CD4-positive, alpha-beta T cell treated with Interferon gamma for 1 hour (primary cell): ENCODE results near the gene ANKS1A.

Experiments used
- DNase-seq: peaks from one replicate; pipeline ENCODE4 v3.0.0-alpha.2; 2020

ANKS1A gene

DNA sequence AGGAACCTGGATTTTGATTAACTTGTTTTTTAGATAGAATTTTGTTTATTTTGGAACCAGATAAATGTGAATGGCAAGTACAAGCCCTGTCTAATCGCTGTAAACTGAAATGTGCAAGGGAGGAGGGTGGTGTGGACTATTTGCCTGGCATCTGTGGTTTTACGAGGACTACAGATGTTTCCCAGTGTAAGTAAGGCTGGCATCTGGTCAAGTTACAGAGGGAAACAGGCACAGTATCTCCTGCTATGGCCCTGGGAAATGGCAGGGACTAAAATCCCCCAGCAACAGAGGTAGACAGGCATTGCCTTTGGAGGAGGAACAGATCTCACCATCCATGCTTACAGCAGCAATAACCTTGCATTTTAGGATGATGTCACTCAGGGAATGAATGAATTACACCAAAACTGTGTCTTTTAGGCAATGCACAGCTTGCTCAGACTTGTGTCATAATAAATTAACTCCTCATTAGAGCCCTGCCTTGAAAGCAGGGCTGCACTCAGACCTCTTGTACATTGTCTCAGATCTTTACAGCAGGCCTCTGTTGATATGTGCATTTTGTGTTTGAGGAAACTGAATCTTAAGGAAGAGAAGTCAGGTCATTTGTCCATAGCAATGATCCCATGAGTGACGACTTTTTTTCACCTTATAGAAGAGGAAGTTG lies 155.8 kb downstream of the ANKS1A start:
- no peak for DNase-seq

DNA sequence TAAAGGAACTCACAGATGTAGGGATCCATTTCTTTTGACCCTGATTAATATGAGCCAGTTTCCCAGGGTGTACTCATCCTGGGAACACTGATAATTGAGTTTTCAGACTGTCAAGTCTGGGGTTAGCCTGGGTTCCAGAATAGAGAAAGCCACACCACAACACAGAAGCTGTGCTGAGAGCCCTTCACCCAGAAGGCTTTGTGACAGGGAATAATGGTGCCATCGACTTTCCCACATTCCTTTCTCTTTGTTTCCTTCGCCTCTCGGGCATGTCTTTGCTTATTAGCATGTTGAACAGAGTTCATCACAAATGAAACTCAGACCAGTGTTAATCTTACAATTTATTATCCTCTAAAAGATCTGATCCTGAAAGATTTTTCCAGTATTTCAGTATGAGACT lies 157.0 kb downstream of the ANKS1A start:
- DNase-seq = no peak

DNA sequence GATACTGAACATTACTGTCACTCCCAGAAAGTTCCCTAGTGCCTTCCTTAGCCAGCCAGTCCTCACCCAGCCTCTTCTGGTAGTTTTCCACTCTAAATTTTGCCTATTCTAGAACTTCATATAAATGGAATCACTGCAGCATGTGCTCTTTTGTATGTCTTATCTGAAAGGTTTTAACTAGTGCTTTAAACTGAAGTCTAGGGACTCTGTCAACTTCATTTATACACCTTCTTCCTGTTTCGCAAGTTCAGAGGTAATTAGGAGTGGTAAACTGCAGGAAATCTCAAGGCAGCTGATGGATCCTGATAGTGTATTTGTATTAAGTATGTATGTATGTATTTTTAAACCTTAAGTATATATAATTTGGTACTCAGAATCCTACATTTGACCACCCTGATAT lies 157.8 kb downstream of the ANKS1A start:
- DNase-seq = no peak

DNA sequence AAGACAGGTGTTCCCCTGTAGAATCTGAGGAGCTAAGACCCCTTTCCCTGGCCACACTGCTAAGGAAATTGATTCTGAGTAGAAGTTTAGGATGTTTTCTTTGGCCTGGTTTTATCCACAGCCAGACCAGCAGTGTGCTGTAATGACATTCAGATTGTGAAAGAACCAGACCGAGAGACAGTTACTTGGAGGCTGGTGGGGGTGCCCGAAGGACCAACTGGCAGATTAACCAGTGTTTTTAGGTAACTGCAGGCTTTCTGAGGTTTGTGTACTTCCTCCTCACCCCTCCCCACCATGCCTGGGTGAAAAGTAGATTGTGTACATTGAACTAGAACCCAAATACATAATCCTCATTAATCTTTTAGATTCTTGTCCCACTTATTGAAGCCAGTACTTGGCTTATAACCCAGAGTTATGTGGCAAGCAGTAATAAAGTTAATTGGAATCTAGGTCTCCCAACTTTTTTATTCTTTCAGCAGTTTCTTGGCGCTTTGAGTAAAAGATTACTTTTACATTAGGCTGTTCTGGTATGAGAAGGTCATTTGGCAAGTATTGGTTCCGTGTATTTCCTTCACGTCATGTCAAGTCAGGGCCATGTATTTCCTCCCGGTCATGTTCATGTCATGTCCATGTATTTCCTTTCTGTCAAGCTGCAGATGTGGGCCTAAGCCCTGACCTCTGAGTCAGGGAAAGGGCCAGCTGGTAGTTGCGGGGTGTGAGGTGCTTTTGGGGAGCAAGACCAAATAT lies 158.4 kb downstream of the ANKS1A start:
- no peak for DNase-seq

DNA sequence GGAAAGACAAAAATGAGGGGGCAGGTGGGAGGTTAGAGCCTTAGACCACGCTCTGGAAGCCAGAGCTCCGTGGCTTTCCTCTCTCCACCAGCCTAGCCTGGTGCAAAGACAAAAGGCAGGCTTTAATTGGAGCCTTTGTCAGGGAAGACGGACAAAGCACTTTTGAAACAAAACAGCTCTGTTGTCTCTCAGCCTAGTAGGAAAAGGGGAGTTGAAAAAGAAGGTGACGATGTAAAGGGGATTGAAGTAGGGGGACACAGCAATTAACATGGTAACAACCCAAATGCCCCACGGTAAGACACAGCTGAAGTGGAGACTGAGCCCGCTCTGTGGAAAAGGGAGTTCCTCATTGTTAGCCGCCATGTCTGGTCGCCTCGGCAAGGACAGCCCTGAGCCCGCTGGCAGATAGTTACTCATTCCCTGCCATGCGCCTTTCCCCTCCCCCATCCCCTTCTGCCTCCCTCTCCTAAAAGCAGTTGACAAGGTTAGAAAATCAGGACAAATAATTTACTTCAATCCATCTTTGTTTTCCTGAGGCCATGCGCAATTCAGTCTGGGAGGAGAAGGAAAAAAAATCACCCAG lies 159.1 kb downstream of the ANKS1A start:
- peak; percentile 22 for DNase-seq

DNA sequence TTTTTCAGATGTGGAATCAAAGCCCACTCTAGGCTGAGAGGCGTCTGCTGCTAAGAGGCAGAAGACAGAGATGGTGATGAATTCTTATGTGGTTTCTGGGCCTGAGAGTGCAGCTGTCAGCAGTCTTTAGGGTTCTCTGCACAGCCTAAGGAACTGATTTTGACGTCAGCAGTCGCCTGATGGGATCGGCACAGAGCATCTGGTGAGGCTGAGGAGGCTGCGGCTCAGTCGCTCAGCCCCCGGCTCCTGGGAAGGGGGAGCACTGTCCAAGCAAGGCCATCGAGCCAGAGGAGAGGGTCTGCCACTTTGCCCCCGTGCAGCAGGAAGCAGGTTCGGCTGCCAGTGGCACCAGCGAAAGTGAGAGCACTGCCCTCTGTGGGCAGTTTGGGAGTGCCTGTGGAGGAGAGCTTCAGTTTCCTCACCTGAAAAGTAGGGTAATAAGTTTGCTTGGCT lies 159.6 kb downstream of the ANKS1A start:
- peak; percentile 22 for DNase-seq

DNA sequence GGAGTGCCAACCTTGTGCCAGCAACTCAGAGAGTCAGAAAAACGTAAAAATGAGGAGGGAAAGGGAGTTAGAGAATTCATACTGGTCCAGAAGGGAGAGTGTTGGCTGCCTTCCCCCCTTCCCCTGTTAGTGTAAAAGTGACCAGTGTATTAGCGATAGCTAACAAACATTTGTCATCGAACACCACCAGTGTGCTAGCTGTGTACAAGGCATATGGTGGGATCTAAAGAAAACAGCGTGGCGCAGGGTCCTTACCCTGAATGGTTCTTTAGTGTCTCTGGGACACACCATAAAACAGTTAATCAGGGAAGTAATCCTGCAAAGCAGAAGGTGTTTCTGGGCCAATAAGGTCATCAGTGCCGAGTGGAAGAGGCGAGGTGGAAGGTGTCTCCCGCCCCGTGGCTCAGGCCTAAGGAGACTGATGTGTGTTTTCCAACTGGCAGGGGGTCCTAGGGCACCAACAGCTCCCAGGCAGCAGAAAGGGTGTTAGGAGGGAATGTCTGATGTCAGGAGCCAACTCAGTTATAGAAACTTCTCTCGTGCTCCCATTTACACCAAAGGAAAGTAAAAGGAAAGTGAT lies 160.2 kb downstream of the ANKS1A start:
- DNase-seq = no peak

DNA sequence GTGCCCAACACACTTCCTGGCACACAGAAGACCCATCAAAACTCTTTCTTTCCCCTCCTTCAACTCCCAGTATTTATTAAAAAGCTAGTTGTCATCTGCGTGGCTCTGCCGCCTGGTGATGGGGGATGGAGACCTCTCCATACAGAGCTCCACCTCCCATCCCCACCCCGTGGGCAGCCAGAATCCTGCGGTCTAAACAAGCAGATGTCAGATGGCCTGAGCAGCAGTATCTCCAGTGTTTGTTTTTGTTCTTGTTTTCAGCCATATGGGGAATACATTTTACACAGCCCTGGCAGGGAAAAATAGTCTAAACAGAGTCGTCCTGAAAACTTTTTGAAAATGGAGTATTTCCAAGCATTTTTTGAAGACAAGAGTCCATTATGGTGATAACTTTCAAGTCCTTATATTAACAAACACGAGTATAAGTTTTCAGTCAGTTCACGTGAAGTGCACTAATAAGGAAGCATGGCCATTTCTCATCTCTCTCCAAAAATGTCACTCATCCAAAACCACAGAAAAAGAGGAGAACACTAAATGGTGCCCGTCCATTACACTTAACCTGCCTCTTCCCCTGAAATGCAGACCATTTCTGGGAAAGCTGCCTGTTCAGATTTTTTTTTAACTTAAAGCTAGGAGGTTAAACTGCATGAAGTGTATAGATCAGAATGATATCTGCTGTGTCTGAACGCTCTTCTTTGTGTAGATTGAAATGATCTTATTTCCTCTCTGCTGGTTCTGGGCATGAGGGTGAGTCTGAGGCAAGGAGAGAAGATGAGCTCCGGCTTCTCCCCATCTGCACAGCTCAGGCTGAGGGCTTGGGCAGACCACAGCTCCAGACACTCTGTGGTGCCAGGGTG lies 161.1 kb downstream of the ANKS1A start:
- DNase-seq = no peak

DNA sequence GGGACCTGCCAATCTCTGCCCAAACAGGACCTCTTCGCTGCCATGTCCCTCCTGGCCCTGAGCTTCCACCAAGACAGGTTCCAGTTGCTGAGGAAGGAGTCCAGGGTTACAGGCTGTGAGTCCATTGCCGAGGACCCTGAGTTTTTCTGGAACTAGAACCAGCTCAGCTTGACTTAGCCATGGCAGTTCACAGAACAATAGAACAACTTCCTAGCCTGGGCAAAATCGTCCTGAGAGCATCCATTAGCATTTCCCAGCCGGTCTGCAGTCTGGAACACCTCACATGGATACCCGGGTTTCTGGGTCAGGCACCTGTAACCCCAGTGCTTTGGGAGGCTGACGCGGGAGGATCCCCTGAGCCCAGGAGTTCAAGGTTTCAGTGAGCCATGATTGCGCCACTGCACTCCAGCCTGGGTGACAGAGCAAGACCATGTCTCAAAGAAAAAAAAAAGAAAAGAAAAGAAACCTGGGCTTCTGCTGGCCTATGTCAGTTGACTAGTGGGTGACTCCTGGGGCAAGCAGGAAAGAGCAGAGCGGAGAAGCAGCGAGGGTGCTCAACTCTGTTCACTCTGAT lies 161.8 kb downstream of the ANKS1A start:
- DNase-seq = no peak

DNA sequence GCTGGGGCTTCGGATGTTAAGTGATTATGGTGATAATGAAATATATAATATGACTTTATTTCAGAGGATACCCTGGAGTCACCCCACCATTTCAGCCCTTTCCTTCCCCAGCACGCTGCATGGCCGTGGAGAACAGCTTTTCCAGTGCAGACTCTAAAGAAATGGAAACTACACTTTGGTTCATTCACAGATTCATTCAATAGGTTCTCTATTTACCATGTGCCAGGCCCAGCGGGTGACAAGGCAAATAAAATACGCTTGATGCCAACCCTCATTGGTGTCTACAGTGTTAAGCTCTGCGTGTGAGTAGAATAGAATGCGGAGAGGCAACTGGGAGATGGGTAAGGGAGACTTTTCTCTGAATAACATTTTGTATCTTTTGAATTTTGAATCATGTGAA lies 162.3 kb downstream of the ANKS1A start:
- no peak for DNase-seq

DNA sequence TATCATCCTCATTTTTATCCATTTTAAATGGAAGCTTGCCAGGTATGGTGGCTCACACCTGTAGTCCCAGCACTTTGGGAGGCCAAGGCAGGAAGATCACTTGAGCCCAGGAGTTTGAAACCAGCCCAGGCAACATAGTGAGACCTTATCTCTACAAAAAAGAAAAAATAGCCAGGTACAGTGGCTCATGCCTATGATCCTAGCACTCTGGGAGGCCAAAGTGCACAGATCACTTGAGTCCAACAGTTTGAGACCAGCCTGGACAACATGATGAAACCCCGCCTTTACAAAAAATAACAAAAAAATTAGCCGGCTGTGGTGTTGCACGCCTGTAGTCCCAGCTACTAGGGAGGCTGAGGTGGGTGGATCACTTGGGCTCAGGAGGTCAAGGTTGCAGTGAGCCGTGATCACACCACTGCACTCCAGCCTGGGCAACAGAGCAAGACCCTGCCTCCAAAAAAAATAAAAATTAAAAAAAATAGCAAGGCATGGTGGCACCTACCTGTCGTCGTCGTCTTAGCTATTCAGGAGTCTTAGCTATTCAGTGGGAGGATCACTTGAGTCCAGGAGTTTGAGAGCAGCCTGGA lies 163.0 kb downstream of the ANKS1A start:
- DNase-seq = no peak

DNA sequence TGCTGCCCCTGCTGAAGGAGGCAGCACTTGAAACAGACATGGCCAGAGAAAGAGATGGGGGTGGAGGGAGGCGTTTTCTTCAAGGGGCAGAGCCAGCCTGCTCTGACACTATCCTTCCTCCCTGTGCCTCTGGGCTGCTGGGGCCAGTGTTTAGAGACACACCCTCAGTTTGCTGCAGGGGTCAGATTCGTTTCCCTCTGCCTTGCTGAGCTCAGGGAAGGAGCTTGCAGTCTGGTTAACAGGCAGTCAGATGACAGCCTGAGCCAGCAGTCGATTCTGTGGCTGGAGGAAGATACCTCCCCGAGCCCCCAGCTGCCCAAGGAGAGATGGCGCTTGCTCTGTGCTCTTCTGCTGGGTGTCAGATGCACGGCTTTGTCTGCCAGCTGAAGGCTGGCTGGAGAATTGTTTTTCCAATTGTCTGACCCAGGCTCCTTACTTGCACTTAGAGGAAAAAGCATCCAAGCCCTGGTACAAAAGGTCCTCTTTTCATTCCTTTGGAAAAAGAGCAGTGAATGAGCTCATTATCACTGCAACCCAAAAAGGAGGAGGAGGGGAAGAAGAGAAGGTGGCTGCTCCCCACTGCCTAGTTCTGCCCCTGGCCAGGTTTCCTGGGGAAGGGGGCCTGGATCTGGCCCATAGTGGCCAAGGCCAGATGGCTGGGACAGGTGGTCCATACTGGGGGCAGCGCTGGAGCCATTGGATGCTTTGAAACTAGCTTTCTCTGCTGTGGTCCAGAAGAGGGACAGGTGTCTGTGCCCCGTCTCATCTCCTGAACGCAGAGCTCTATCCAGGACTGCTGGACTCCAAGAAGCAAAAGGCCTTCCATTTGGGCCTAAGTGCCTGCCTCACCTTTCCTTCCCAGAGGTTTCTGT lies 163.9 kb downstream of the ANKS1A start:
- peak; percentile 17 for DNase-seq

DNA sequence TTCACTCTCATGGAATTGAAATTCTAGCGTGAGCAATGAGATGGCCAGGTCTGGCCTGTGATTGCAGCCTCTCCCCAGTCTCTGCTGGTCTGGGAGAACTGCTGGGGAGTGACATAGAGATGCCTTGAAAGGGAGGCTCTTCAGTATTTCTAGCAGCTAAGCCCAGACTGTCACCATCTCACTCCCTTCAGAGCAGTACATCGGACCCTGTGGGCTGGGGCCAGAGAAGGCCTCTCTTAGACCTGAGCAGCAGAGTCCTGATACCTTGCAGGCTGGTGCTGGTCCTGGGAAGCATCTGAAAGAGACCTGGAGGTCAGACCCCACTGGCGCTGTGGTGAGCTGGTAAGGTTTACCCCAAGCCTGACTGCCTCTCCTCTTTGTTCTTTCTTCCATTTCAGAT lies 164.6 kb downstream of the ANKS1A start:
- DNase-seq = no peak

DNA sequence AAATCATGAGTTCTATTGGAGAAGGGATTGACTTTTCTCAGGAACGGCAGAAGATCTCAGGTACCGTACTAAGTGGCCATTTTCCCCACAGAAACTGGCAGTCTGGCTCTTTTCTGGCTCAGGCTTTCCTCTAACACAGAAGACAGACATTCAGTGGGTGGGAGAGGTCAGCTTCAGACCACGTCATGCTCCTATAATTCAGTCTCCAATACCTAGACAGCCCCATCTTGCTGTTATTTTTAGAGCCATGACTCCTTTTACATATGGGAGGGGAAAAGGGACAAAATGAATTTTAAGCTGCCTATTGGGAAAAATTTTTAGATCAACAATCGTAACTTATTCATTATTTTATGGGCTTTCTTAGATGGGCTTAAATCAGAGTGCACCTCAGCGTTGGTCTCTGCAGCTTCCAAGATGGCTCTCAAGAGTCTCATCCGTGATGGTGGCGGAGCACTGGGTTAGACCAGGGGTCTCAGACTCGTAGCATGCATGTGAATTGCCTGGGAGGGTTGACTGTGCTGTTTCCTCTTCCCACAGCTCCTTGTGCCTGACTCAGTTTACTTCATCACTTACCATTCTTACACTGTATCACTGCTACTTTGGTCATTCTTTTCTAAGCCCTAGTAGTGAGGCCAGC lies 165.2 kb downstream of the ANKS1A start:
- no peak for DNase-seq

DNA sequence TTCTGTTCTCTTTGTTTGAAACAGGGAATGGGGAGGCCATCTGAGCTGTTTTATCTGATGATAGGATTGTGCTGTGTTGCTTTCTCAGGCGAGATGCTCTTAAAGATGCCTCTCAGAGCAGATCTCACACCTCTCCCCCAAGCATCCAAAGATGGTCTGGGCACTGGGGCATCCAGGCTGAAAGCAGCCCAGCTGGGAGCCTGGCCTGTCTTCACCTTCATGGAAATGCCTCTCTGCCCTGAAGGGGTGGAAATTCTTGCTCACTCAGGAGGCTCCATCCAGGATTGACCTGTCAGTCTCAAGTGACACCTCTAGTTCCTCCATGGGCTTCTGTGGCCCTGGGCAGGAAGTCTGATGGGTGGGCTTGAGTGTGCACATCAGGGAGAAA lies 165.7 kb downstream of the ANKS1A start:
- no peak for DNase-seq

DNA sequence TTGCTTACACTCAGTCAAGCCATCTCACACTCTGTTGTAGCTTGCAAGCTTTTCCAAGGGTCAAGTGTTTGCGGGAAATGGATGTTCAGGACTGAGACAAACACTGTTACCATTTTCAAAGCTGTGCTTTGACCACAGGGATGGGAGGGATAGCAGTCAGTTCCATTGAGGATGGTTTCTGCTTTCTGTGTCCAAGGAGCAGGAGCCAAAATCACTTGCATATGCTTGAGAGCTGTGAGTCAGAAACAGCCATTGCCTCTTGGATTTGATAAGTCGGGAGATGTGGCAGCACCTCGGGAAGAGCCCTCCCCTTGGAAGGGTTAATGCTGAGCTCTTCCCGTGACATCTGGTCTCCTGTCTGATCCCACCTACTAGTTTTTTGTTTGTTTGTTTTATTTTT lies 166.8 kb downstream of the ANKS1A start:
- no peak for DNase-seq

DNA sequence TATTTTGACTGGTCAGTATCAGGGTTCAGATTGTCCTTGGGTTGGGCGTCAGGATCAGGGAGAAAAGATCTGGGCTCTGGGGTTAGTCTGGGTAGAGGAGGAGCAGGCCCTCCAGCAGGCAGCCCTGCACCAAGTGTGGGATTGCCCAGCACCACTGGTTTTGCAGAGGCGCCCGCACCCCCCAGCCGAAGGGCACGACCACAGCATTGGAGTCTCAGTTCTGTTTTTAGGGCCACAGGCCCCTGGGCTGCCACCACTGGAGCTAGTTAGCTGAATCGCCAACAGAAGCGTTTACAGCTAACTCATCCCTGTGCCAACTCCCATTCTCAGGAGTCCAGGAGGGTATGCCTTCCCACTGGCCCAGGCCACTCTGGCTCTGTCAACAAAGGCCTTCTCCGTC lies 167.9 kb downstream of the ANKS1A start:
- DNase-seq = no peak

DNA sequence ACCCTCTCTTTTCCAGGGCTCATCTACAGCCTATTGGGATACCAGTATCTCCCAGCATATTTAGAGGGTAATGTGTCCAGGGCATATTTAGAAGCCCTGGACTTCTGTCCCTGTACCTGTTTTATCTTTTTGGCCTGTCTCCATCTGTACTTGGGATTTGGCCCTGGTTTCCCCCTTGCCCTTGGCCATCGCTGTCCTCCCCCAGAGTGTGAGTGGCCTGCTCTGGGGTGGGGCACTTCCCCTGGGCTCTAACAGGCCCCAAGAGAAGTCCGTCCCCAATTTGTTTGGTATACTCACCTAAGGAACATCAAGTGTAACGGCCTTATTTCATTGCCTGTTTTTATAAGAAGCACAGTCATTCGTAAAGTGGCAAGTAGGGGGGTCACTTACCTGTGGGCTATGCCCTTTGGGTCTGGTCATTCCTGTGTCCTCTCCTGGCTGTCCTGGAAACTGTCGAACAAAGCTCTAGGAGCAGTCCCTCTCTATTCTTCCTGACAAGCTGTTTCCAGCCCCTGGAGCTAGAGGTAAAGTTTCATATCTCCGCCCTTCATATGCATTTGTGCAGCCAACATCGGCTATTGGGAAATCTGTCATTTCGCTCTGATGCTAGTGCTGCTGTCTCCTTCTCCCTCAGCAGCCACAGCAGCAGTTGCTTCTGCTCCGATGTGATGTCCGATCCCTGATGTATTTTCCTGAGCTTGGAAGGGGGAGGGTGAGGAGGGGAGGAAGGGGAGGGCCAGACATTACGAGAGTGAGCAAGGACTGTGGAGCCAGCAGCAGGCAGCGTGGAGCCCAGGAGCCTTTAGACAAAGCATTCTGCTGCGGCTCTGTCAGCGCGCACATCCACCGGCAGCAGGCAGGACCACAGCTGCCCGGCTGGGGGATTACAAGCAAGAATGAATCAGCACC lies 168.6 kb downstream of the ANKS1A start:
- no peak for DNase-seq

DNA sequence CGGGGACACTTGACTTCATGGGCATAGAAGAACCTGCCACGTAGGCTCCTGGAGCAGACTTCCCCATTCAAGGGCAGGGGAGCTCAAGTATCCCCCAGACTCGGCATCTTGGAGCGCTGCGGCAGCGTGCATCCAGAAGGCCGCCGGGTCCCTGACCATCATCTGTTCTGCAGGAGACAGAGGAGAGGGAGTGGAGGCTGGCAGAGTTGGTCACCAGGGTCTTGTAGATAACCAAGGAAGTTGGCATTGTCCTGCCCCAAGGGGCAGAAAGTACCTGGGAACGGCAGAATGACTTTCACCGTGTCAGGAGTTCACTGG lies 169.3 kb downstream of the ANKS1A start:
- DNase-seq = no peak
